ENCODE data around the gene ST7. TPM values are rescaled to one million over a fixed set of nuclear protein-coding genes. Genes with fewer than 3 reads are reported as not detected.

ST7 gene
- total RNA-seq, 1 donor from 2014 or later: 39.3 TPM

GRCh38 chr7:117137868-117138267 is 184.6 kb downstream of the ST7 start:
- peaks cover 38% of the 10 kb centered on the region for H3K4me1 Mint-ChIP-seq (ENCODE audit: low read depth, unreplicated experiment)
- peaks cover 12% of the 10 kb centered on the region for H3K4me1 ChIP-seq (ENCODE audit: insufficient read depth, low read length)
- no peaks in the 10 kb centered on the region for H3K27me3 Mint-ChIP-seq (ENCODE audit: low read depth, unreplicated experiment)
- H3K79me2 ChIP-seq (ENCODE audit: insufficient read depth, low read length): no peaks in the 10 kb centered on the region
- H3K27ac ChIP-seq (ENCODE audit: low read depth, low read length): no peak overlapping the region
- peak; percentile 51 for DNase-seq (ENCODE audit: low read depth)
- TF ChIP-seq EZH2 (IDR thresholded peaks at IDR 0.05; ENCODE audit: insufficient read depth, low read length): no peak
- TF ChIP-seq, protein P1, sequence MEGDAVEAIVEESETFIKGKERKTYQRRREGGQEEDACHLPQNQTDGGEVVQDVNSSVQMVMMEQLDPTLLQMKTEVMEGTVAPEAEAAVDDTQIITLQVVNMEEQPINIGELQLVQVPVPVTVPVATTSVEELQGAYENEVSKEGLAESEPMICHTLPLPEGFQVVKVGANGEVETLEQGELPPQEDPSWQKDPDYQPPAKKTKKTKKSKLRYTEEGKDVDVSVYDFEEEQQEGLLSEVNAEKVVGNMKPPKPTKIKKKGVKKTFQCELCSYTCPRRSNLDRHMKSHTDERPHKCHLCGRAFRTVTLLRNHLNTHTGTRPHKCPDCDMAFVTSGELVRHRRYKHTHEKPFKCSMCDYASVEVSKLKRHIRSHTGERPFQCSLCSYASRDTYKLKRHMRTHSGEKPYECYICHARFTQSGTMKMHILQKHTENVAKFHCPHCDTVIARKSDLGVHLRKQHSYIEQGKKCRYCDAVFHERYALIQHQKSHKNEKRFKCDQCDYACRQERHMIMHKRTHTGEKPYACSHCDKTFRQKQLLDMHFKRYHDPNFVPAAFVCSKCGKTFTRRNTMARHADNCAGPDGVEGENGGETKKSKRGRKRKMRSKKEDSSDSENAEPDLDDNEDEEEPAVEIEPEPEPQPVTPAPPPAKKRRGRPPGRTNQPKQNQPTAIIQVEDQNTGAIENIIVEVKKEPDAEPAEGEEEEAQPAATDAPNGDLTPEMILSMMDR (IDR thresholded peaks at IDR 0.05; ENCODE audit: insufficient read depth, low read depth, low read length): no peak
- H3K36me3 Mint-ChIP-seq (ENCODE audit: low read depth, unreplicated experiment): peaks cover 10% of the 10 kb centered on the region
- H3K9me3 Mint-ChIP-seq (ENCODE audit: unreplicated experiment): no peaks in the 10 kb centered on the region
- H3K4me2 ChIP-seq (ENCODE audit: low read length): no peak overlapping the region
- H3K36me3 ChIP-seq (ENCODE audit: insufficient read depth, low read length): peaks cover 5% of the 10 kb centered on the region
- FAIRE-seq: no peak
- no peaks in the 10 kb centered on the region for H3K27me3 ChIP-seq (ENCODE audit: insufficient read depth, low read length)
- no peaks in the 10 kb centered on the region for H3K9me3 ChIP-seq (ENCODE audit: insufficient read depth, low read depth, low read length)
- H3K27ac Mint-ChIP-seq (ENCODE audit: unreplicated experiment): no peak overlapping the region
- no peaks in the 10 kb centered on the region for H4K20me1 ChIP-seq (ENCODE audit: insufficient read depth, low read length)
- no peak overlapping the region for H3K4me3 Mint-ChIP-seq (ENCODE audit: unreplicated experiment)
- no peak overlapping the region for H3K9ac ChIP-seq (ENCODE audit: low read length)
- H2AFZ ChIP-seq (ENCODE audit: low read depth, low read length): no peak overlapping the region
- H3K4me3 ChIP-seq (ENCODE audit: insufficient read depth, low read depth, low read length): no peak overlapping the region

DNA sequence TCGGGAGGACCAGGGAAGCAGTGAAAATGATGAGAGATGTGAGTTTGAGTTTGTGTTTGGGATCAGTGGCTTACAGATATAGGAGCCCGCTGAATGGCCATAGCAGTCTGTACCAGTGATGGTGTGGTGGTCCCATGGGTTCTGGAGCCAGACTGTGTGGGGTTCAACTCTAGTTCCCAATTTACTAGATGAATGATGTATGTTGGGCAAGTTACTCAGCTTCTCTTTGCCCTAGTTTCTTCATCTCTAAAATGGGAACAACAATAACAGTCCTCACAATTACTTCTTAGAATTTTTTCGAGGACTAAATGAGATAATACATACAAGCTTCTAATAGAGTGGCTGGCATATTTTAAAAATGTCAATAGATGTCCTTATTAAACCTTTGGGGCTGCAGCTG is 185.2 kb downstream of the ST7 start:
- peaks cover 15% of the 10 kb centered on the region for H3K36me3 Mint-ChIP-seq (ENCODE audit: low read depth, unreplicated experiment)
- H3K4me2 ChIP-seq (ENCODE audit: low read length): no peak overlapping the region
- peaks cover 38% of the 10 kb centered on the region for H3K4me1 Mint-ChIP-seq (ENCODE audit: low read depth, unreplicated experiment)

DNA sequence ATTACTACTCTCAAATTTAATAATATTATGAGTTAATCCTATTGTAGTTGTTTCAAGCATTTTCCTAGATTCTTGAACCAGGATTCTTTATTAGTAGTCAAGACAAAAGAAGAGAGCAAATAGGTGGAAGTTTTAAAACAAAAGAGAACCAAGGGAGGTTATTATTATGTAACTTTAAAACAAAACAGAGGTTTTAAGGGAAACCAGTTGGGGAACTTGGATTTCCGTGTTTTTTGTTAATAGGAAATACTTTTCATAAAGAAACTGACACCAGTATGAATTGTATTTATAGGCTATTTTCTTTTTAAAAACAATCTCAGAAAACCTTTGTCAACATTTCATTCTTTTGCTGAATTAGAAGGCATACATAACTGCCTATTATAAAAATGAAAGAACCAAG is 185.7 kb downstream of the ST7 start:
- Histone ChIP-seq H3K79me2 (ENCODE audit: insufficient read depth, low read length) (no peaks in the 10 kb centered on the region), H3K36me3 (ENCODE audit: insufficient read depth, low read length) (peaks cover 5% of the 10 kb centered on the region), H3K9ac (ENCODE audit: low read length) (no peak overlapping the region), H3K4me1 (ENCODE audit: insufficient read depth, low read length) (peaks cover 6% of the 10 kb centered on the region), H3K4me3 (ENCODE audit: insufficient read depth, low read depth, low read length) (no peak overlapping the region), H3K4me2 (ENCODE audit: low read length) (no peak overlapping the region), H4K20me1 (ENCODE audit: insufficient read depth, low read length) (no peaks in the 10 kb centered on the region), H3K27me3 (ENCODE audit: insufficient read depth, low read length) (no peaks in the 10 kb centered on the region), H2AFZ (ENCODE audit: low read depth, low read length) (no peak overlapping the region), H3K9me3 (ENCODE audit: insufficient read depth, low read depth, low read length) (no peaks in the 10 kb centered on the region), H3K27ac (ENCODE audit: low read depth, low read length) (no peak overlapping the region)
- H3K9me3 Mint-ChIP-seq (ENCODE audit: unreplicated experiment): no peaks in the 10 kb centered on the region
- no peak overlapping the region for H3K27ac Mint-ChIP-seq (ENCODE audit: unreplicated experiment)
- DNase-seq (ENCODE audit: low read depth): no peak
- H3K36me3 Mint-ChIP-seq (ENCODE audit: low read depth, unreplicated experiment): peaks cover 15% of the 10 kb centered on the region
- no peak overlapping the region for H3K4me3 Mint-ChIP-seq (ENCODE audit: unreplicated experiment)
- TF ChIP-seq, protein P1 (IDR thresholded peaks at IDR 0.05; ENCODE audit: insufficient read depth, low read depth, low read length): no peak
- no peak for TF ChIP-seq EZH2 (IDR thresholded peaks at IDR 0.05; ENCODE audit: insufficient read depth, low read length)
- no peaks in the 10 kb centered on the region for H3K27me3 Mint-ChIP-seq (ENCODE audit: low read depth, unreplicated experiment)
- H3K4me1 Mint-ChIP-seq (ENCODE audit: low read depth, unreplicated experiment): peaks cover 34% of the 10 kb centered on the region
- no peak for FAIRE-seq

More for the DNA sequence above, 185.2 kb downstream of the ST7 start:
- no peak overlapping the region for H3K27ac ChIP-seq (ENCODE audit: low read depth, low read length)
- no peaks in the 10 kb centered on the region for H3K27me3 Mint-ChIP-seq (ENCODE audit: low read depth, unreplicated experiment)
- peaks cover 5% of the 10 kb centered on the region for H3K36me3 ChIP-seq (ENCODE audit: insufficient read depth, low read length)
- H3K79me2 ChIP-seq (ENCODE audit: insufficient read depth, low read length): no peaks in the 10 kb centered on the region
- H2AFZ ChIP-seq (ENCODE audit: low read depth, low read length): no peak overlapping the region
- no peaks in the 10 kb centered on the region for H3K9me3 Mint-ChIP-seq (ENCODE audit: unreplicated experiment)
- H3K27ac Mint-ChIP-seq (ENCODE audit: unreplicated experiment): no peak overlapping the region
- no peak overlapping the region for H3K4me3 ChIP-seq (ENCODE audit: insufficient read depth, low read depth, low read length)
- H4K20me1 ChIP-seq (ENCODE audit: insufficient read depth, low read length): no peaks in the 10 kb centered on the region
- DNase-seq (ENCODE audit: low read depth): no peak
- no peak overlapping the region for H3K9ac ChIP-seq (ENCODE audit: low read length)
- no peaks in the 10 kb centered on the region for H3K9me3 ChIP-seq (ENCODE audit: insufficient read depth, low read depth, low read length)
- no peak overlapping the region for H3K4me3 Mint-ChIP-seq (ENCODE audit: unreplicated experiment)
- peaks cover 6% of the 10 kb centered on the region for H3K4me1 ChIP-seq (ENCODE audit: insufficient read depth, low read length)
- H3K27me3 ChIP-seq (ENCODE audit: insufficient read depth, low read length): no peaks in the 10 kb centered on the region
- TF ChIP-seq EZH2 (IDR thresholded peaks at IDR 0.05; ENCODE audit: insufficient read depth, low read length): no peak
- TF ChIP-seq, protein P1 (IDR thresholded peaks at IDR 0.05; ENCODE audit: insufficient read depth, low read depth, low read length): no peak
- FAIRE-seq: no peak
